Activated CD4-positive, alpha-beta T cell treated with anti-CD3 and anti-CD28 coated beads for 36 hours (primary cell): ENCODE data around the gene MED6. TPM values are rescaled to one million over a fixed set of nuclear protein-coding genes. Genes with fewer than 3 reads are reported as not detected.

Experiments
- ATAC-seq: fragments of 200-7000 bp; cut with Tn5 transposase; one replicate; pipeline ENCODE4 v1.10.0; 2021; ENCODE audit warnings: mild to moderate bottlenecking, moderate library complexity
- CTCF ChIA-PET: fragments of 350-600 bp; sonication (Branson Sonifier 250); formaldehyde crosslinking; loops from one replicate; lab custom pipeline; 2021; ENCODE audit warnings: antibody characterized with exemption; lab: Charles Lee
- POLR2A ChIA-PET: fragments of 350-600 bp; sonication (Branson Sonifier 250); formaldehyde crosslinking; loops from one replicate; lab custom pipeline; 2021; ENCODE audit warnings: antibody characterized with exemption, inconsistent platforms; lab: Charles Lee
- DNase-seq: peaks from one replicate; pipeline ENCODE4 v3.0.0-alpha.2; 2020
- H3K27ac Mint-ChIP-seq: one replicate; pipeline ENCODE4 v1.8.0; 2021; ENCODE audit warnings: mixed read lengths
- H3K27me3 Mint-ChIP-seq: one replicate; pipeline ENCODE4 v1.8.0; 2021; ENCODE audit warnings: mixed read lengths
- H3K36me3 Mint-ChIP-seq: one replicate; pipeline ENCODE4 v1.8.0; 2021; ENCODE audit warnings: low read depth, mixed read lengths
- H3K4me1 Mint-ChIP-seq: one replicate; pipeline ENCODE4 v1.8.0; 2021; ENCODE audit warnings: mixed read lengths
- H3K4me3 Mint-ChIP-seq: one replicate; pipeline ENCODE4 v1.8.0; 2021; ENCODE audit warnings: mild to moderate bottlenecking, moderate library complexity, mixed read lengths
- H3K9me3 Mint-ChIP-seq: one replicate; pipeline ENCODE4 v1.8.0; 2021; ENCODE audit warnings: low read depth, mixed read lengths
- intact Hi-C, 2 experiments: fragments of 100-400 bp; cut with DNase I in 1 of 2; cut with micrococcal nuclease in 1 of 2; formaldehyde crosslinking; loops; one replicate each; pipeline versions ENCODE4 v1.14.2 to v1.15.1; 2022 to 2024; cut with DNase I, micrococcal nuclease
- total RNA-seq, 2 experiments: library from RNA; stranded (reverse); gene quantifications; one replicate each; pipeline ENCODE4 v1.2.3, GENCODE V29; 2021

The MED6 gene
- total RNA-seq, 2 experiments from 2014 or later, result 51.2 to 56.1 TPM

DNA sequence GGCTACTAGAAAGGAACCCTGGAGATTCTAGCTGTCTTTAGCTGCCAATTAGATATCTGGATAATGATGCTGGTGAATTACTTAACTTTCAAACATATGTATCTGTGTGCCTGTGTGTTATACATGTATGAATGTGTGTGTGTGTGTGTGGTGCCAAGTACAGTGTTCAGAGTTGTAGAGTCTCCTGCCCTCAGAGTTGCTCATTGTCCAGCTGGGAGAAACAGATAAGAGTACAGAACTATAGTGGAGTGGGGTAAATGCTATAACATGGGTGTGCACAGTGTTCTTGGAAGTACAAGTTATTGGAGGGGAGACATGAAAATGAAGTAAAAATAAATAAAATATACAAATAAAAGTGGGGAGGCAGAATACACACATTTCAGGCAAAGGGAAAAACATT is 42.1 kb downstream of the MED6 start:
- intact Hi-C loops, result no loop called here

DNA sequence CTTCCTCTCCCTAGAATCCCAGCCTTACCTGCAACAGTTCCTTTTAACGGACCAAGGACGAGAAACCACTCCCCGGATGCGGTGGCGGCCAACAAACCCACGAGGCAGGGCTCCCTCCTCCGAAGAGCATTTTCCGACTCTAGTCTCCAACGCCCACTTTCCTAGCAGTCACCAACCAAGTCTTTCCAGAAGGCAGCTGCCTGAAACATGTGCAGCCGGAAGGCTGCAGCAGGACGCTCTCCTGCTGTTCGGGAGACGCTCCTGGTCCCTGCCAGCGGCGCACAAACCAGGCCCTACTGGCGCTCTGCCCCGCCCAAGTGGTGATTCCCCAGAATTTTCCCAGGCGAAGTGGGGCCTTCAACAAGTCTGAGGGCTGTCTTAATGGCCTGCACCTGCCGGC is 44.6 kb downstream of the MED6 start:
- H3K27ac Mint-ChIP-seq, result no peak overlapping the region
- POLR2A ChIA-PET, result no interaction called here
- peak; percentile 19 for DNase-seq

More for the DNA sequence above, 42.1 kb downstream of the MED6 start:
- Mint-ChIP-seq H3K4me1 (peaks cover 5% of the 10 kb centered on the region), H3K36me3 (peaks cover 31% of the 10 kb centered on the region), H3K27me3 (no peaks in the 10 kb centered on the region), H3K27ac (no peak overlapping the region), H3K9me3 (peaks cover 8% of the 10 kb centered on the region), H3K4me3 (no peak overlapping the region)
- CTCF ChIA-PET, result interaction anchor here (0.5 kb wide), 1 partner anchor 158 kb away, joined by 4 read pairs; no protein-coding TSS in a partner anchor
- POLR2A ChIA-PET, result no interaction called here
- DNase-seq (no peak), ATAC-seq (no peak)

DNA sequence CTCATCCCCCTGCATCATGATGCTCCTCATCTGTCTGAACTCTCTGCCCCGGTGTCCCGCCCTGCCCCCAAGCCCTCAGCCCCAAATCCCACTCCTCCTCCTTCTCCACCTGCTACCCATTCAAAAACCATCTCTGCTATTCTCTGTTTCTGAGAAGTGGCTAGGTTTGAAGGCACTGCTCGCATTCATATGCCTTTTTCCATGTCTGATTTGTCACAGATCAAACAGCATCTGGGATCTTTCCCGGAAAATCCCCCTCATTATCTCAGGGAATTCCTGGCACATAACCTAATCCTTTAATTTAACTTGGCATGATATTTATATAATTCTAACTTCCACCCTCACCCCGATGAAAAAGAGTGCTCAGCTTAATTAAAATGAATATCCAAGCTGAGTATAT is 62.4 kb downstream of the MED6 start:
- ChIA-PET POLR2A (interaction anchor here (0.6 kb wide), 1 partner anchor 1598 kb away, joined by 3 read pairs; no protein-coding TSS in a partner anchor), CTCF (no interaction called here)
- Mint-ChIP-seq H3K9me3 (peaks cover 3% of the 10 kb centered on the region), H3K4me3 (no peak overlapping the region), H3K27ac (no peak overlapping the region), H3K36me3 (peaks cover 8% of the 10 kb centered on the region), H3K4me1 (peaks cover 2% of the 10 kb centered on the region), H3K27me3 (no peaks in the 10 kb centered on the region)
- no peak for DNase-seq
- no peak for ATAC-seq
- intact Hi-C loops, result no loop called here

More for the DNA sequence above, 44.6 kb downstream of the MED6 start:
- CTCF ChIA-PET, result no interaction called here
- Mint-ChIP-seq H3K36me3 (peaks cover 6% of the 10 kb centered on the region), H3K9me3 (no peaks in the 10 kb centered on the region), H3K4me1 (peaks cover 5% of the 10 kb centered on the region), H3K4me3 (no peak overlapping the region), H3K27me3 (no peaks in the 10 kb centered on the region)
- intact Hi-C loops, result no loop called here
- ATAC-seq, result no peak

DNA sequence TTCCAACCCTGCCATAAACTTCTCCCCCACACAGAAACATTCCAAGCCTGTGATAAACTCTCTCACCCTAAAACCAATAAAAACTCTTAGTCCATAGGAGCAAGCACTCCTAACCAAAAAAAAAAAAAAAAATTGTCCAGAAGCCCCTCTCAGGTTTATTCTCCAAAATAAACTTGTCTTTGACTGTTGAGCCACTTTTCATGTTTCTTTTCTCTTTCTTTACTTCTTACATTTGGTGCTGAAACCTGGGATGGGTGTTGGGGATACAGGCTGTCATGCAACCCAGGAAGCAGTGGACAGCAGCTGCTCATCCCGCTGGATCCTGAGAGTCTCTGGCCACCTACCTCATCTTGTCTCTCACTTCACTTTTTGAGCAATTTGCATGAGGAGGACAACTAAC is 63.6 kb downstream of the MED6 start:
- no peak for ATAC-seq
- DNase-seq, result no peak
- Mint-ChIP-seq H3K36me3 (peaks cover 18% of the 10 kb centered on the region), H3K27me3 (no peaks in the 10 kb centered on the region), H3K4me1 (peaks cover 2% of the 10 kb centered on the region), H3K27ac (no peak overlapping the region), H3K9me3 (peaks cover 3% of the 10 kb centered on the region), H3K4me3 (no peak overlapping the region)
- intact Hi-C loops, result no loop called here
- CTCF ChIA-PET, result no interaction called here
- POLR2A ChIA-PET, result no interaction called here

DNA sequence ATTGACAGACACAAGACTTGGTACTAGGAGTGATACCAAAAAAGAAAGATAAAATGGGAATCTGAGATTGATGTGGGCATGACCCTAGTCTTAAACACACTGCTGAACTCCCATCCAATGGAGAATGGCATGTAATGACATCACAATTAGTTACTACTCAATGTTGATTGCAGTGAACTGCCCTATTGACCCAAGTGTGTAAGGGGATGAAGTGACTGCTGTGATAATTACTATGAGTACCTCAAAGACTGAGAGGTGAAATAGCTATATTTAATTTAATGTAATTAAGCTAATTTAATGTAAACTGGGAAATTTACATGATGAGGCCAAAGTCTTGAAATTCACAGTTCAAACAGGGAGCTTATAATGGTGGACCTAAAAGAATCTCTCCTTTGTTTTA is 65.6 kb downstream of the MED6 start, which contains the start of gene ADAM20:
Gene ADAM20 (minus strand): TSS at position 101 of the 400 bp plus-strand sequence. CDS start 10,247 bp downstream, outside the sequence.
- Mint-ChIP-seq H3K27ac (no peak within 1 kb of the TSS), H3K9me3 (peaks cover 3% of the 10 kb centered on the region), H3K36me3 (peaks cover 22% of the 10 kb centered on the region), H3K4me3 (no peak within 1 kb of the TSS), H3K27me3 (no peaks in the 10 kb centered on the region), H3K4me1 (peaks cover 2% of the 10 kb centered on the region)
- ChIA-PET POLR2A (interaction anchor here (1.0 kb wide), 1 partner anchor 13 kb away, joined by 3 read pairs; no protein-coding TSS in a partner anchor), CTCF (no interaction called here)
- DNase-seq (no peak), ATAC-seq (no peak)
- intact Hi-C loops, result no loop called here

Other genes with a start within 250 kb of the MED6 start
- gene COX16, start 241.0 kb downstream of the MED6 start, total RNA-seq, result 10 to 100 TPM; 56.1 to 68.9 TPM
- 1 to 10 TPM; 7.5 to 8.2 TPM for gene SYNJ2BP, start 183.6 kb downstream of the MED6 start, total RNA-seq
- under 1 TPM; 0.09 to 0.11 TPM for gene ADAM21, start 148.5 kb downstream of the MED6 start, total RNA-seq
- under 1 TPM; 0.14 to 0.23 TPM for gene ADAM20, start 65.7 kb downstream of the MED6 start, total RNA-seq
- 1 to 10 TPM; 6.4 to 8.3 TPM for gene TTC9, start 41.3 kb upstream of the MED6 start, total RNA-seq
- 1 to 10 TPM; 5.2 to 6.1 TPM for gene MAP3K9, start 208.9 kb upstream of the MED6 start, total RNA-seq